Measurements from ENCODE around the gene TUBA4A.

Gene TUBA4A

GRCh38 chr2:219279916-219280516 is 26.3 kb upstream of the TUBA4A start:
- Histone ChIP-seq H3K36me3 (peaks cover 46% of the 10 kb centered on the region), H3K9me3 (ENCODE audit: severe bottlenecking) (no peaks in the 10 kb centered on the region), H3K27me3 (ENCODE audit: insufficient read depth, low read depth, severe bottlenecking) (no peaks in the 10 kb centered on the region), H3K27ac (peak overlapping the region; percentile 89), H3K4me3 (ENCODE audit: low read depth, low read length) (peak overlapping the region; percentile 64)
- peak; percentile 18; the same call in 1 of the 2 replicates for TF ChIP-seq CTCF (IDR thresholded peaks at IDR 0.05; ENCODE audit: low read depth, low read length)
- DNase-seq, result no peak

- Histone ChIP-seq H3K27ac (peak within 1 kb of the TSS; percentile 89), H3K36me3 (peaks cover 40% of the 10 kb centered on the region), H3K4me3 (ENCODE audit: low read depth, low read length) (peak within 1 kb of the TSS; percentile 64), H3K9me3 (ENCODE audit: severe bottlenecking) (no peaks in the 10 kb centered on the region), H3K27me3 (ENCODE audit: insufficient read depth, low read depth, severe bottlenecking) (no peaks in the 10 kb centered on the region)
- peak; percentile 99 for DNase-seq
- TF ChIP-seq CTCF (IDR thresholded peaks at IDR 0.05; ENCODE audit: low read depth, low read length), result no peak
Measured at GRCh38 chr2:219279151-219279915, 25.6 kb upstream of the TUBA4A start, which contains the start of gene DNAJB2. DNAJB2 (plus strand) TSS chr2:219279366; CDS start chr2:219279834, 468 bp downstream.

- peak overlapping the region; percentile 89 for H3K27ac ChIP-seq
- peaks cover 34% of the 10 kb centered on the region for H3K36me3 ChIP-seq
- no peaks in the 10 kb centered on the region for H3K27me3 ChIP-seq (ENCODE audit: insufficient read depth, low read depth, severe bottlenecking)
- no peak for TF ChIP-seq CTCF (IDR thresholded peaks at IDR 0.05; ENCODE audit: low read depth, low read length)
- no peaks in the 10 kb centered on the region for H3K9me3 ChIP-seq (ENCODE audit: severe bottlenecking)
- no peak for DNase-seq
- H3K4me3 ChIP-seq (ENCODE audit: low read depth, low read length), result peak overlapping the region; percentile 64
Measured at GRCh38 chr2:219278655-219279150, 25.0 kb upstream of the TUBA4A start.

GRCh38 chr2:219277703-219278654 is 24.3 kb upstream of the TUBA4A start:
- Histone ChIP-seq H3K27me3 (ENCODE audit: insufficient read depth, low read depth, severe bottlenecking) (no peaks in the 10 kb centered on the region), H3K36me3 (peaks cover 27% of the 10 kb centered on the region), H3K4me3 (ENCODE audit: low read depth, low read length) (peak overlapping the region; percentile 64), H3K9me3 (ENCODE audit: severe bottlenecking) (no peaks in the 10 kb centered on the region), H3K27ac (peak overlapping the region; percentile 89)
- peak; percentile 87 for DNase-seq
- peak; percentile 92 for TF ChIP-seq CTCF (IDR thresholded peaks at IDR 0.05; ENCODE audit: low read depth, low read length)

- TF ChIP-seq CTCF (IDR thresholded peaks at IDR 0.05; ENCODE audit: low read depth, low read length), result no peak
- Histone ChIP-seq H3K4me3 (ENCODE audit: low read depth, low read length) (no peak overlapping the region), H3K36me3 (peaks cover 6% of the 10 kb centered on the region), H3K27me3 (ENCODE audit: insufficient read depth, low read depth, severe bottlenecking) (no peaks in the 10 kb centered on the region), H3K27ac (peak overlapping the region; percentile 63), H3K9me3 (ENCODE audit: severe bottlenecking) (no peaks in the 10 kb centered on the region)
- no peak for DNase-seq
Measured at GRCh38 chr2:219274361-219274921, 20.7 kb upstream of the TUBA4A start.
